T1000 (cell line): ENCODE results near the gene PPP2R3B.
"Not testable (repeated sequence)": the region's sequence is repeated elsewhere in the genome, so short reads cannot be mapped to it uniquely, and the experiment has no call there.

Source experiments
- DNase-seq: peaks from one replicate; lab custom pipeline; 2025; ENCODE audit warnings: mixed read lengths; lab: John Stamatoyannopoulos, UW

The PPP2R3B gene

DNA sequence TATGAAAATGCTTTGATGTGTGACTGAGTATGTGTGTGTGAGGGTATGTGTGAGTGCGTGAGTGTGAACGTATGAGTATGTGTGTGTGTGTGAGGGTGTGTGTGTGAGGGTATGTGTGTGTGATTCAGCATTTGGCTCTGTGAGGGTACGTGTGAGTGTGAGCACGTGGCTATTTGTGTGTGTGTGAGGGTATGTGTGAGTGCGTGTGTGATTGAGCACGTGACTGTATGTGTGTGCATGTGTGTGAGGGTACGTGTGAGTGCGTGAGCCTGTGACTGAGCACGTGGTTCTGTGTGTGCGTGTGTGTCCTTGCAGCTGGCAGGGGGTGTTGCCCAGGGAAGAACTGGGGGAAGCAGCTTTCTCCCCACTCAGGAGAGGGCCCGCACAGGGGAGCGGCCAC lies 16.1 kb upstream of the PPP2R3B start:
- DNase-seq, result no peak

GRCh38 chrX:400258-400657 lies 13.6 kb upstream of the PPP2R3B start:
- DNase-seq, result no peak

- DNase-seq, result no peak
Measured at GRCh38 chrX:397575-397974, 10.9 kb upstream of the PPP2R3B start.

DNA sequence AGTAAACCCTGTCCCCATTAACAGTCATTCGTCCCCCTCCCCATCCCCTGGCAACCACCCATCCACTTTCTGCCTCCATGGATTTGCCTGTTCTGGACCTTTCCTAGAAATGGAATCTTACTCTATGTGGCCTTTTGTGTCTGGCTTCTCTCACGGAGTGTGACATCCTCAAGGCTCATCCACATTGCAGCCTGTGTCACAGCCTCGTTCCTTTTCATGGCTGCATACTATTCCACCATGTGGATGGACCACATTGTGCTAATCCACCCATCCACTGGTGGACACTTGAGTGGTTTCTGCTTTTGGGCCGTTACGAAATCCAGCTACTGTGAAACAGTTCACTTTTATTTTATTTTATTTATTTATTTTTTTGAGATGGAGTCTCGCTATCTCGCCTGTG lies 8.1 kb upstream of the PPP2R3B start:
- DNase-seq, result no peak

DNA sequence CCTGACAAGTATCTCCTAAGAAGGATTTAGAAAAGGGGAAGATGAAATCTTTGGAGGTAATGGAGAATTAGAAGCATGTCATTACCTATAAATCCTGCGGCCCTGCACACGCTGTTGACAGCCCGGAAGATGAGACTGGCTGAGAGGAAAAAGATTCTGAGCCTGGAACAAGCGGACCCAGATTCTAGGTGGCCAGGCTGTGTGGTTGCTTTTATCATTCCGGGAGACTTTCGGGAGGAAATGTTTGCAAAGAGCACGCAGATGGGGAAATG lies 5.8 kb upstream of the PPP2R3B start:
- DNase-seq, result no peak

DNA sequence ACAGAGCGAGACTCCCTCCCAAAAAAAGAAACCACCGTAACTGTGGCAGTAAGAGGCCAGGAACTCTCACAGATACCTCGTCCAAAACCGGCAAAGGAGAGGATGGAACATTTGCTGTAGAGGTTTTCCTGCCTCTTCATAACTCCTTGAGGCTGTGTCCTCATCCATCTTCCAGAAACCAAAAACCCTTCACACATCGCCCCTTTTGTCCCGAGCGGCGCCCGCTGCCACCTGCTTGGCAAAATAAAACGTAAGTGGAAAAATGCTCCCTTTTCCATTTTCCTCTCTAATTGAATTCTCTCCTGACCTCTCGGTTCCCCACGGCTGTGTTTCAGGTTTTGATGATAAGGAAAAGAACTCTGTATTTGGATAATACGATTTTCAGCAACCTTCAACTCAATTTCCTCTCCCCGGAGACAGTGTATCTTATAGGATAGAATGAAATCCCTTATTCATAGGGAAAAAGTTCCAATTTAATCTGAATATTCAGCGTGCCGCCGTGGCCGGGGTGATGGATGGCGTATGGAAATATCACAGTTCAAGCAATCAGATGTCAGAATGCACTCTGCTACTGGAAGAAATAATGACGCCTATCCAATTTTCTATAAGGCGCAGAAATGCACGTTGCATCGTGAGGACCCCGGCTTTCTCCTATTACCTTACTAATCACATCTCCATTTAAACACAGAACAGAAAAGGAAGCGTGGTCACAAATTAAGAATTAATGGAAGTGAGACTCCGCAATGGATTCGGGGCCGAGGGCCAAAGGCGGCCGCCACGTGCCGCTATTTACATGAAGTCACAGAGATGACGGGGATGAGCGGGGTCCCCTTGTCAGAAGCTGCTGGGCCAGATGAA lies 5.2 kb upstream of the PPP2R3B start:
- no peak for DNase-seq

DNA sequence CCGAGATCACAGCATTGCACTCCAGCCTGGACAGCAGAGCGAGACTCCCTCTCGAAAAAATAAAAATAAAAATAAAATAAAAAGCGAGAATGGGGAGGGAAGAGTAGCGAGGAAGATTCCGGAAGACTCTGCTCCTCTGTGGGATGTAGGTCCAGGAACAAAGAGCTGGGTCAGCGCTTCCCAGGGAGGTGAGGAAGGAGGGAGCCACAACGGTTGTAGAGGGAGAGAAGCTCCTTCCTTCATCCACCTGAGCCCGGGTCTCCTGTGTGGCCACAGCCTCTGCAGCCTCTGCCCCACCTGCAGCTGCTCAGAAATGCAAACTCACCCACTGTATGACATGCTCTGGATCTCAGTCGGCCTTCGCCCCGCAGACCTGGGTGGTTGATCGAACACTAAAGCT lies 3.8 kb upstream of the PPP2R3B start:
- DNase-seq, result no peak

GRCh38 chrX:389021-389441 lies 2.3 kb upstream of the PPP2R3B start:
- no peak for DNase-seq

- no peak for DNase-seq
Measured at GRCh38 chrX:387729-388128, 1.0 kb upstream of the PPP2R3B start.

- DNase-seq, result no peak
Measured at GRCh38 chrX:386239-386767, 404 bp downstream of the PPP2R3B start.

DNA sequence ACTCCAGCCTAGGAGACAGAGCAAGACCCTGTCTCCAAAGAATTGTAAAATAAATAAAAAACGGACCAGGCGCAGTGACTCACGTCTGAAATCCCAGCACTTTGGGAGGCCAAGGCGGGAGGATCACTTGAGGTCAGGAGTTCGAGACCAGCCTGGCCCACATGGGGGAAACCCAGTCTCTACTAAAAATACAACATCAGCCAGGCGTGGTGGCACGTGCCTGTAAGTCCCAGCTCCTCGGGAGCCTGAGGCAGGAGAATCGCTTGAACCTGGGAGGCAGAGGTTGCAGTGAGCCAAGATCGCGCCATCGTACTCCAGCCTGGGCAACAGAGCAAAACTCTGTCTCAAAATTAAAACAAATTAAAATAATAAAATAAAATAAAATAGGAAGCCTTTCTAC lies 971 bp downstream of the PPP2R3B start:
- not testable (repeated sequence) for DNase-seq

- no peak for DNase-seq
Measured at GRCh38 chrX:384861-385260, 1.8 kb downstream of the PPP2R3B start.

- no peak for DNase-seq
Measured at GRCh38 chrX:378443-378842, 8.3 kb downstream of the PPP2R3B start.

GRCh38 chrX:376206-376605 lies 10.5 kb downstream of the PPP2R3B start:
- not testable (repeated sequence) for DNase-seq

GRCh38 chrX:375181-376036 lies 11.3 kb downstream of the PPP2R3B start:
- DNase-seq, result no peak

- DNase-seq, result no peak
Measured at GRCh38 chrX:374596-374995, 12.1 kb downstream of the PPP2R3B start.

GRCh38 chrX:373641-374471 lies 12.9 kb downstream of the PPP2R3B start:
- no peak for DNase-seq

DNA sequence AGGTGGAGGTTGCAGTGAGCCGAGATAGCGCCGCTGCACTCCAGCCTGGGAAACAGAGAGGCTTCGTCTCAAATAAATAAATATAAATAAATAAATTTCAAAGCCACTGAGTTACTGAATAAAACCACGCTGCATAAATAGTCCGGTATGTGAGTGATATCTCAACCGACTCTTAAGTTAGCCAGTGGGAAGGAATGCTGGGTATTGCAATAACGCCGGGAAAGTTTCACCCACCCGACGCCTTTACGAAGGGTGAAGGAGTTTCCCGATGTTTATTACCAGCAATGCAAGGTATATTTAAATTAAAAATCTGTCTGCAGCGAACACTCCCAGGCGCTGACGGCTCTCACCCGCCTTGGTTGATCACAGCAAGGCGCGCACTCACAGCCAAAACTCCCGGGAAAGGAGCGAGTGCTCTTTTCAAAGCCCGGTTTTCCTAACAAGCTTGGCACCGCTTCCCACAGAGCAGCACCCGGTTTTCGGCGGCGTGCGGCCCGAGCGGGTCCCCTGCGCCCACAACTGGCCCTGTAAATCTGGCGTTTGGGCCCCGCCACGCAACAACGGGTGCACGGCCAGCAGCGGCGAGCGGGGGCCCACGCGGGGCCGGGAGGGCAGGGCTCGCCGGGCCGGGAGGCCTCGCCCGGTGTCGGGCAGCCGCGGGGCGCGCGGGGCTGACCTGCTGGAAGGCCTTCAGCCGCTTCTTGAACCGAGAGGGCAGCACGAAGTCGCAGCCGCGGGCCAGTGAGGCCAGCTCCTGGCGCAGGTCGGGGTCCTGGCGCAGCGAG lies 13.7 kb downstream of the PPP2R3B start:
- no peak for DNase-seq

DNA sequence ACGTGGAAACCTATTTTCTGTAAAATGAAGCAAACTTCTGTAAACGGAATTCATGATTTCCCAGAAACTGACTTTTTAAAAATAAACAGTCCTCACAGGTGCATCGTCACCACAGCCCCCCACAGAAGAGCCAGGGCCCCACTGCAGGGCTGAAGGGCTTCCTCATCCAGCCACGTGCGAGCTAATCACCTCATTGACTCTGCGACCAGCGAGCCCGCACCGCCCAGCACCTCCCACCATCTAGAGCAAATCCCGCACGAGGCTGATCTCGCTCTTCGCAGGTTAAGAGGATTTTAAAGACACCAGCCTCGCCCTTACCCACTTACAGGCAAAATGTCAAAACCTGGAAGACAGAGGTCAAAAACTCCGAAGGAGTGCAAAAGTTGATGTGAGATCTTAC lies 14.8 kb downstream of the PPP2R3B start:
- DNase-seq, result no peak

GRCh38 chrX:370963-371745 lies 15.6 kb downstream of the PPP2R3B start:
- no peak for DNase-seq
